ENCODE data around the gene INTS7. TPM values are rescaled to one million over a fixed set of nuclear protein-coding genes. Genes with fewer than 3 reads are reported as not detected.

Gene INTS7
- total RNA-seq: 10 to 100 TPM; 13.3 to 16.0 (median 13.3) TPM
- long read RNA-seq, donor 1, full-length matches to known transcripts: 3 of 9 reads
- long read RNA-seq, donor 1, partial matches to known transcripts: 5 of 9 reads
- long read RNA-seq, donor 1, other reads (novel, unspliced or antisense): 1 of 9 reads
- long read RNA-seq, donor 2, full-length matches to known transcripts: 2 of 4 reads
- long read RNA-seq, donor 2, partial matches to known transcripts: 0 of 4 reads
- long read RNA-seq, donor 2, other reads (novel, unspliced or antisense): 2 of 4 reads

- H3K4me3 ChIP-seq: peak within 1 kb of the TSS; percentile 25
- peaks cover 7% of the 10 kb centered on the region for H3K36me3 ChIP-seq (ENCODE audit: low read depth)
- intact Hi-C loops (cut with DNase I, micrococcal nuclease): no loop called here
- H3K9me3 ChIP-seq: no peaks in the 10 kb centered on the region
- H3K4me1 ChIP-seq (ENCODE audit: low read depth): peaks cover 21% of the 10 kb centered on the region
- ATAC-seq: peak; percentile 94
- TF ChIP-seq CTCF (IDR thresholded peaks at IDR 0.05): peak; percentile 90
- DNase-seq: peak; percentile 98 to 99 (median 98)
Measured at GRCh38 chr1:212035123-212035834, at the start of gene INTS7, which contains the start of gene DTL. INTS7 (minus strand) TSS chr1:212035557; CDS start chr1:212035437, 120 bp downstream. DTL (plus strand) TSS chr1:212035748; CDS start chr1:212035891, 143 bp downstream.

GRCh38 chr1:212082765-212083406 lies 47.5 kb upstream of the INTS7 start:
- Histone ChIP-seq H3K9me3 (no peaks in the 10 kb centered on the region), H3K4me1 (ENCODE audit: low read depth) (no peaks in the 10 kb centered on the region), H3K36me3 (ENCODE audit: low read depth) (no peaks in the 10 kb centered on the region), H3K4me3 (no peak overlapping the region)
- DNase-seq (no peak), ATAC-seq (no peak)
- no peak for TF ChIP-seq CTCF (IDR thresholded peaks at IDR 0.05)
- intact Hi-C loops (cut with DNase I, micrococcal nuclease): no loop called here

GRCh38 chr1:212078826-212079225 lies 43.5 kb upstream of the INTS7 start:
- DNase-seq (no peak), ATAC-seq (no peak)
- intact Hi-C loops (cut with DNase I, micrococcal nuclease): no loop called here
- TF ChIP-seq CTCF (IDR thresholded peaks at IDR 0.05): no peak
- Histone ChIP-seq H3K4me3 (no peak overlapping the region), H3K9me3 (no peaks in the 10 kb centered on the region), H3K36me3 (ENCODE audit: low read depth) (no peaks in the 10 kb centered on the region), H3K4me1 (ENCODE audit: low read depth) (no peaks in the 10 kb centered on the region)

- no peaks in the 10 kb centered on the region for H3K4me1 ChIP-seq (ENCODE audit: low read depth)
- intact Hi-C loops (cut with DNase I, micrococcal nuclease): no loop called here
- H3K4me3 ChIP-seq: no peak overlapping the region
- DNase-seq: no peak
- H3K36me3 ChIP-seq (ENCODE audit: low read depth): no peaks in the 10 kb centered on the region
- no peak for TF ChIP-seq CTCF (IDR thresholded peaks at IDR 0.05)
- H3K9me3 ChIP-seq: no peaks in the 10 kb centered on the region
- no peak for ATAC-seq
Measured at GRCh38 chr1:212077028-212077427, 41.7 kb upstream of the INTS7 start.

GRCh38 chr1:212074856-212075255 lies 39.5 kb upstream of the INTS7 start:
- intact Hi-C loops (cut with DNase I, micrococcal nuclease): loop anchor here in 1 of 2 donors (5.0 kb wide), 1 partner anchor 292 kb away; no protein-coding TSS in a partner anchor
- Histone ChIP-seq H3K9me3 (no peaks in the 10 kb centered on the region), H3K36me3 (ENCODE audit: low read depth) (no peaks in the 10 kb centered on the region), H3K4me1 (ENCODE audit: low read depth) (no peaks in the 10 kb centered on the region), H3K4me3 (no peak overlapping the region)
- DNase-seq (no peak), ATAC-seq (no peak)
- no peak for TF ChIP-seq CTCF (IDR thresholded peaks at IDR 0.05)
